B cell (primary cell): ENCODE data around the gene OTULIN. TPM values are rescaled to one million over a fixed set of nuclear protein-coding genes. Genes with fewer than 3 reads are reported as not detected.

Experiments used
- ATAC-seq: fragments of 200-7000 bp; cut with Tn5 transposase; one replicate; pipeline ENCODE4 v1.10.0; 2021; ENCODE audit warnings: low read depth, mild to moderate bottlenecking, moderate number of reproducible peaks, moderate library complexity
- CTCF ChIA-PET: fragments of 350-600 bp; sonication (Branson Sonifier 250); formaldehyde crosslinking; loops from one replicate; lab custom pipeline; 2021; ENCODE audit warnings: antibody characterized with exemption, inconsistent platforms; lab: Charles Lee
- POLR2A ChIA-PET: fragments of 350-600 bp; sonication (Branson Sonifier 250); formaldehyde crosslinking; loops from one replicate; lab custom pipeline; 2021; ENCODE audit warnings: antibody characterized with exemption; lab: Charles Lee
- DNase-seq: peaks from one replicate; pipeline ENCODE4 v3.0.0; 2013
- H2AFZ ChIP-seq: 2 replicates; pipeline ENCODE4 v1.6.1; 2012; ENCODE audit warnings: mild to moderate bottlenecking, low read depth, low read length; ENCODE audit not compliant: insufficient read depth, poor library complexity, severe bottlenecking
- H3K27ac ChIP-seq, 2 donors: 1 replicate in 1 of 2; 2 replicates in 1 of 2; pipeline ENCODE4 v1.5.1; 2012 to 2013; ENCODE audit warnings: low read length in 2 of 2, mild to moderate bottlenecking in 2 of 2, moderate library complexity in 1 of 2
- H3K27me3 ChIP-seq, 4 experiments: fragments of 200-600 bp in 1 of 4; sonication (generic) in 1 of 4; replicated peaks in 1 of 4; 1 replicate in 2 of 4; 2 replicates in 2 of 4; pipeline versions ENCODE4 v1.6.1 to v1.7.0; 2013 to 2016; ENCODE audit warnings: low read length in 3 of 4, mild to moderate bottlenecking in 2 of 4, mixed read lengths in 1 of 4, moderate library complexity in 1 of 4; ENCODE audit not compliant: insufficient read depth in 4 of 4, control insufficient read depth in 3 of 4; ENCODE audit errors: control extremely low read depth in 1 of 4
- H3K36me3 ChIP-seq, 2 experiments: replicated peaks in 1 of 2; 1 replicate in 1 of 2; 2 replicates in 1 of 2; pipeline versions ENCODE4 v1.6.1 to v1.7.1; 2013; ENCODE audit warnings: low read length in 1 of 2; ENCODE audit not compliant: insufficient read depth in 2 of 2, control insufficient read depth in 1 of 2; ENCODE audit errors: control extremely low read depth in 1 of 2, extremely low read depth in 1 of 2
- H3K4me1 ChIP-seq, 2 donors: fragments of 200-600 bp in 1 of 2; sonication (generic) in 1 of 2; 1 replicate in 1 of 2; 2 replicates in 1 of 2; pipeline versions ENCODE4 v1.5.1 to v1.6.1; 2013 to 2017; ENCODE audit warnings: low read length in 2 of 2; ENCODE audit not compliant: control insufficient read depth in 2 of 2, insufficient read depth in 2 of 2
- H3K4me2 ChIP-seq: replicated peaks from 2 replicates; pipeline ENCODE3; 2012; ENCODE audit warnings: mild to moderate bottlenecking, low read depth, low read length; ENCODE audit not compliant: poor library complexity, severe bottlenecking
- H3K4me3 ChIP-seq, 5 experiments: fragments of 200-600 bp in 1 of 5; sonication (generic) in 1 of 5; 1 replicate in 3 of 5; 2 replicates in 2 of 5; pipeline versions ENCODE4 v1.5.1 to v1.7.0; 2011 to 2016; ENCODE audit warnings: low read length in 4 of 5, mild to moderate bottlenecking in 4 of 5, low read depth in 2 of 5, control low read depth in 1 of 5, moderate library complexity in 1 of 5; ENCODE audit not compliant: insufficient read depth in 1 of 5; ENCODE audit errors: control extremely low read depth in 1 of 5, extremely low read depth in 1 of 5
- H3K79me2 ChIP-seq: fragments of 200-600 bp; sonication (generic); one replicate; pipeline ENCODE4 v1.6.0; 2016; ENCODE audit warnings: low read length; ENCODE audit not compliant: control insufficient read depth, insufficient read depth
- H3K9ac ChIP-seq: fragments of 200-600 bp; sonication (generic); 2 replicates; pipeline ENCODE4 v1.6.1; 2017; ENCODE audit warnings: mild to moderate bottlenecking, low read length, moderate library complexity
- H3K9me3 ChIP-seq, 3 donors: one replicate each; pipeline versions ENCODE4 v1.6.1 to v1.7.1; 2013; ENCODE audit warnings: low read length in 2 of 3; ENCODE audit not compliant: control insufficient read depth in 2 of 3, insufficient read depth in 1 of 3; ENCODE audit errors: control extremely low read depth in 1 of 3
- H4K20me1 ChIP-seq: 2 replicates; pipeline ENCODE4 v1.6.0; 2012; ENCODE audit warnings: mild to moderate bottlenecking, low read length; ENCODE audit not compliant: insufficient read depth, control insufficient read depth, poor library complexity, severe bottlenecking
- H3K27ac Mint-ChIP-seq: one replicate; pipeline ENCODE4 v1.8.0; 2021; ENCODE audit warnings: mixed read lengths
- H3K27me3 Mint-ChIP-seq: one replicate; pipeline ENCODE4 v1.8.0; 2021; ENCODE audit warnings: mixed read lengths
- H3K4me1 Mint-ChIP-seq: one replicate; pipeline ENCODE4 v1.8.0; 2021; ENCODE audit warnings: mixed read lengths
- H3K4me3 Mint-ChIP-seq: one replicate; pipeline ENCODE4 v1.8.0; 2021; ENCODE audit warnings: mixed read lengths
- H3K9me3 Mint-ChIP-seq: one replicate; pipeline ENCODE4 v1.8.0; 2022; ENCODE audit warnings: mixed read lengths; ENCODE audit not compliant: insufficient read depth
- EZH2 ChIP-seq: IDR thresholded peaks from 2 replicates; pipeline ENCODE4 v1.6.1; 2012; ENCODE audit warnings: borderline replicate concordance, low read depth, mild to moderate bottlenecking, moderate library complexity, low read length; ENCODE audit not compliant: insufficient read depth, poor library complexity, severe bottlenecking
- WGBS: methylation state at CpG from one replicate; pipeline ENCODE4 v1.1.5; 2013; ENCODE audit warnings: missing lambda C conversion rate; ENCODE audit not compliant: insufficient coverage; 5-methylcytosine and 5-hydroxymethylcytosine counted together
- intact Hi-C: fragments of 100-400 bp; cut with micrococcal nuclease; formaldehyde crosslinking; loops from one replicate; pipeline ENCODE4 v1.10.0; 2022
- polyA plus RNA-seq: library from polyadenylated mRNA; depleted of rRNA; stranded (reverse); fragments of >200 nt; gene quantifications from 2 replicates; pipeline ENCODE4 v1.2.3, GENCODE V29; 2012
- total RNA-seq, 2 donors: library from RNA; stranded (reverse); fragments of 120-200 nt in 1 of 2; gene quantifications; 1 replicate in 1 of 2; 2 replicates in 1 of 2; pipeline versions ENCODE4 v1.2.3 to v1.2.4, GENCODE V29; 2013 to 2022
- TF ChIP-seq, protein P1 (sequence below): fragments of 200-600 bp; IDR thresholded peaks from one replicate; pipeline ENCODE4 v1.8.0; 2022; ENCODE audit warnings: antibody characterized with exemption, mild to moderate bottlenecking

Gene OTULIN
- total and polyA plus RNA-seq, 2 donors (not counting 1 experiment from before 2014, with no cell fraction given): 8.4 to 64.4 TPM

DNA sequence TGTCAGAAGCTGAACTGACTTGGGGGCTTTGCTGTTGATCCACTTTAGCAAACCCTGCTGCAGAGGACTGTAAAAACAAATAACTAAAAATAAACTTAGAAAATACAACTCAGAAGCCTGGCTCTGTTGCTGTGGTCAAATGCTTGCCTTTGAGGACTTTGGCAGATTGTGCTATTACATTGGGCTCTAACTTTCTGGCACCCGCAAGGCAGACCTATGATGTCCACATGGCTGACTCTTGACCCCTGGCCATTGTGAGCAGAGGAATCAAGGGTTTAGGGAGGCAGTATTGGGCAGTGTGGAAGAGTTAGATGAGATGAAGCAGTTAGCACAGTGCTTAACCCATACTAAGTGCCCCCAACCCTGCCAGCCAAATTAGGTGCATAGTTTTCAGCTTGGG is 34.0 kb downstream of the OTULIN start:
- Mint-ChIP-seq H3K4me3 (no peak overlapping the region), H3K27ac (no peak overlapping the region), H3K4me1 (peaks cover 5% of the 10 kb centered on the region), H3K27me3 (no peaks in the 10 kb centered on the region), H3K9me3 (no peaks in the 10 kb centered on the region)
- DNase-seq (no peak), ATAC-seq (no peak)
- Histone ChIP-seq H3K36me3 (peaks cover 22 to 74% of the 10 kb centered on the region in 2 experiments), H4K20me1 (no peaks in the 10 kb centered on the region), H3K4me1 (peaks cover 0 to 8% of the 10 kb centered on the region in 2 donors), H3K9ac (no peak overlapping the region), H3K27me3 (no peaks in the 10 kb centered on the region), H3K4me2 (no peak overlapping the region), H3K79me2 (no peaks in the 10 kb centered on the region), H3K9me3 (no peaks in the 10 kb centered on the region), H3K27ac (no peak overlapping the region), H2AFZ (no peak overlapping the region), H3K4me3 (no peak overlapping the region)
- TF ChIP-seq, protein P1, sequence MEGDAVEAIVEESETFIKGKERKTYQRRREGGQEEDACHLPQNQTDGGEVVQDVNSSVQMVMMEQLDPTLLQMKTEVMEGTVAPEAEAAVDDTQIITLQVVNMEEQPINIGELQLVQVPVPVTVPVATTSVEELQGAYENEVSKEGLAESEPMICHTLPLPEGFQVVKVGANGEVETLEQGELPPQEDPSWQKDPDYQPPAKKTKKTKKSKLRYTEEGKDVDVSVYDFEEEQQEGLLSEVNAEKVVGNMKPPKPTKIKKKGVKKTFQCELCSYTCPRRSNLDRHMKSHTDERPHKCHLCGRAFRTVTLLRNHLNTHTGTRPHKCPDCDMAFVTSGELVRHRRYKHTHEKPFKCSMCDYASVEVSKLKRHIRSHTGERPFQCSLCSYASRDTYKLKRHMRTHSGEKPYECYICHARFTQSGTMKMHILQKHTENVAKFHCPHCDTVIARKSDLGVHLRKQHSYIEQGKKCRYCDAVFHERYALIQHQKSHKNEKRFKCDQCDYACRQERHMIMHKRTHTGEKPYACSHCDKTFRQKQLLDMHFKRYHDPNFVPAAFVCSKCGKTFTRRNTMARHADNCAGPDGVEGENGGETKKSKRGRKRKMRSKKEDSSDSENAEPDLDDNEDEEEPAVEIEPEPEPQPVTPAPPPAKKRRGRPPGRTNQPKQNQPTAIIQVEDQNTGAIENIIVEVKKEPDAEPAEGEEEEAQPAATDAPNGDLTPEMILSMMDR: no peak
- no peak for TF ChIP-seq EZH2
- ChIA-PET POLR2A (no interaction called here), CTCF (interaction anchor here (1.4 kb wide), 1 partner anchor 13 kb away, joined by 4 read pairs; no protein-coding TSS in a partner anchor)
- intact Hi-C loops: no loop called here
- WGBS: 100% methylated on average over 1 of the region's 1 CpG

DNA sequence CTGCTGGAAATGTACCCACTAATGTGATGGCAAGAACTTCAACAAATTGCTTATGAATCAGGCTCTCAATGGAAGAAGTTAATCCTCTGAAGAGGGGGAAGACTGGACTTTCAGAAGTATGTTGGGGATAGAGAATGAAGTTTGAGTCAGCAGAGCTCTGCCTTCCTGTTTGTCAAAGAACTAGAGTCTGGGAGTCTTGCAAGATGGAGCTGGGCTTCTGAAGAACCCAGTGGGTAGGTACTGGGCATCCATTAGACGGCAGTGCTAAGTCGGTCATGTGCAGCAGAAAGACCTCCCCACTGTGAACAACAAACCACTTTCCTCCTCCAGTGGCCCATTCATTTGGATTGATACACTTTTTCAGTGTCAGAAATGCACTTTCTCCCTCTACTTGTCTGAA is 34.6 kb downstream of the OTULIN start:
- Histone ChIP-seq H4K20me1 (no peaks in the 10 kb centered on the region), H3K4me1 (peaks cover 0 to 8% of the 10 kb centered on the region in 2 donors), H3K27ac (no peak overlapping the region), H3K27me3 (no peaks in the 10 kb centered on the region), H3K79me2 (no peaks in the 10 kb centered on the region), H3K9me3 (no peaks in the 10 kb centered on the region), H3K4me3 (no peak overlapping the region), H3K4me2 (no peak overlapping the region), H3K9ac (no peak overlapping the region), H3K36me3 (peaks cover 15 to 69% of the 10 kb centered on the region in 2 experiments), H2AFZ (no peak overlapping the region)
- Mint-ChIP-seq H3K4me1 (peaks cover 7% of the 10 kb centered on the region), H3K9me3 (no peaks in the 10 kb centered on the region), H3K27me3 (no peaks in the 10 kb centered on the region), H3K27ac (no peak overlapping the region), H3K4me3 (no peak overlapping the region)
- TF ChIP-seq, protein P1: no peak
- no peak for TF ChIP-seq EZH2
- intact Hi-C loops: no loop called here
- DNase-seq (no peak), ATAC-seq (no peak)
- ChIA-PET POLR2A (no interaction called here), CTCF (no interaction called here)
- WGBS: no CpG with 5 or more reads among the region's 2 CpGs
